Measurements from ENCODE around the gene PPP1R2.
A peak's percentile ranks its signal among the peaks of the same experiment; 100 is the strongest.

PPP1R2 gene

DNA sequence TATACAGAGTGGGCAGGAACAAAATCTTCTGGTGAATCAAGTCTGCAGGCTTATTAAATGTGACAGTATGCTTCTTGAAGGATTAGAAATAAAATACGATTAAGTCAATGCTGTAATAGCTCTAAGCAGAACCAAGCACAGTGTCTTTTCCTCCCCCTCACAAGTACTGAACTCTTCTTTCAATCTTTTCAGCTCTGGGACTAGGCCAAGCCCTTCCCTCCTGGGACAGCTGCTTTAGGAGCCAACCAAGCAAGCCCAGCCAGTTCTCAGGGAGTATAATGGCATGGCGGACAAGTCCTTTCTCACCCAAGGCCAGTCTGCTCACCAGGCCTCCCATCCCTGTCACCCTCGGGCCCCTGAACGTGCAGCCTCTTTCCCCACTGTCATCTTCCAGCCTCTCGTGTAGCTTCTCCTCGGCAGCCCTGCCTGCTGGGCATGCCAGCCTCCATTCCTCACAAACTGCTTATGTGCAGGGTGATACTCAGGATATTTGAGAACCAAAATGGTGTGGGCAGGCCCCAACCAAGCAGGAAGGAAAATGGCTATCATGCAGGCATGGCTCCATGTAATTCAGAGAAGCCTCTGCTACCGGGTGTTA is 8.4 kb upstream of the PPP1R2 start:
- peaks cover 12% of the 10 kb centered on the region for H3K4me1 ChIP-seq (ENCODE audit: control insufficient read depth, low read length)
- no peaks in the 10 kb centered on the region for H3F3A ChIP-seq (ENCODE audit: control insufficient read depth, insufficient read depth)
- H3K9me3 ChIP-seq (ENCODE audit: control insufficient read depth, insufficient read depth, low read length) = no peaks in the 10 kb centered on the region
- H3K27ac ChIP-seq (ENCODE audit: low read depth, low read length) = no peak overlapping the region
- H3K9me2 ChIP-seq (replicated peaks; ENCODE audit: control insufficient read depth, low read length) = no peaks in the 10 kb centered on the region
- no peaks in the 10 kb centered on the region for H4K20me1 ChIP-seq (ENCODE audit: control insufficient read depth, insufficient read depth, low read depth, low read length)
- H3K36me3 ChIP-seq (ENCODE audit: control insufficient read depth, low read length) = no peaks in the 10 kb centered on the region
- H3K79me2 ChIP-seq (ENCODE audit: control insufficient read depth, low read length) = no peaks in the 10 kb centered on the region
- no peak overlapping the region for H3K4me2 ChIP-seq (ENCODE audit: low read length)
- no peak overlapping the region for H3K4me3 ChIP-seq (ENCODE audit: low read length)
- TF ChIP-seq, protein P1, sequence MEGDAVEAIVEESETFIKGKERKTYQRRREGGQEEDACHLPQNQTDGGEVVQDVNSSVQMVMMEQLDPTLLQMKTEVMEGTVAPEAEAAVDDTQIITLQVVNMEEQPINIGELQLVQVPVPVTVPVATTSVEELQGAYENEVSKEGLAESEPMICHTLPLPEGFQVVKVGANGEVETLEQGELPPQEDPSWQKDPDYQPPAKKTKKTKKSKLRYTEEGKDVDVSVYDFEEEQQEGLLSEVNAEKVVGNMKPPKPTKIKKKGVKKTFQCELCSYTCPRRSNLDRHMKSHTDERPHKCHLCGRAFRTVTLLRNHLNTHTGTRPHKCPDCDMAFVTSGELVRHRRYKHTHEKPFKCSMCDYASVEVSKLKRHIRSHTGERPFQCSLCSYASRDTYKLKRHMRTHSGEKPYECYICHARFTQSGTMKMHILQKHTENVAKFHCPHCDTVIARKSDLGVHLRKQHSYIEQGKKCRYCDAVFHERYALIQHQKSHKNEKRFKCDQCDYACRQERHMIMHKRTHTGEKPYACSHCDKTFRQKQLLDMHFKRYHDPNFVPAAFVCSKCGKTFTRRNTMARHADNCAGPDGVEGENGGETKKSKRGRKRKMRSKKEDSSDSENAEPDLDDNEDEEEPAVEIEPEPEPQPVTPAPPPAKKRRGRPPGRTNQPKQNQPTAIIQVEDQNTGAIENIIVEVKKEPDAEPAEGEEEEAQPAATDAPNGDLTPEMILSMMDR (IDR thresholded peaks at IDR 0.05; ENCODE audit: low read depth, low read length, poor library complexity, severe bottlenecking) = no peak
- no peak for TF ChIP-seq EZH2phosphoT487 (IDR thresholded peaks at IDR 0.05; ENCODE audit: borderline replicate concordance, low read length)
- H3K27me3 ChIP-seq (ENCODE audit: control insufficient read depth, low read length) = peaks cover 8% of the 10 kb centered on the region

DNA sequence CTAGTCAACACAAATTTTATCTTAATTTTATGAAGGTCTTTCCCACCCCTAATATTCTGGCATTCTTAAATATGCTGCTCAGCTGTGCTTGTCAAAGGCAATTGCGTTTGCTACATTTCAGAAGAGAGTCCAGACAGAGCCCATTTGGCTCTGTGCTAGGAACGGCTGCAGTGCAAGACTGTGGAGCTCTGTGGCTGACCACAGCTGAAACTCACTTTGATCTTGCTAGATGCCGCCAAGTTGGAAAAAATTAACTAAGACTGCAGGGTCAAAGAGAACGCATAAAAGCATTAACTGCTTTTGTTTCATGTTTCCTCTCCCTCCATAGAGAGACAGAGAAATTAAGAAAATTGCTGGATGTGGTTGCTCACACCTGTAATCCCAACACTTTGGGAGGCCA is 7.6 kb upstream of the PPP1R2 start:
- no peak for TF ChIP-seq EZH2phosphoT487 (IDR thresholded peaks at IDR 0.05; ENCODE audit: borderline replicate concordance, low read length)
- TF ChIP-seq, protein P1 (IDR thresholded peaks at IDR 0.05; ENCODE audit: low read depth, low read length, poor library complexity, severe bottlenecking) = no peak
- no peaks in the 10 kb centered on the region for H3K36me3 ChIP-seq (ENCODE audit: control insufficient read depth, low read length)
- H3K4me2 ChIP-seq (ENCODE audit: low read length) = no peak overlapping the region
- no peaks in the 10 kb centered on the region for H4K20me1 ChIP-seq (ENCODE audit: control insufficient read depth, insufficient read depth, low read depth, low read length)
- no peaks in the 10 kb centered on the region for H3K9me2 ChIP-seq (replicated peaks; ENCODE audit: control insufficient read depth, low read length)
- H3K27ac ChIP-seq (ENCODE audit: low read depth, low read length) = no peak overlapping the region
- no peaks in the 10 kb centered on the region for H3F3A ChIP-seq (ENCODE audit: control insufficient read depth, insufficient read depth)
- no peaks in the 10 kb centered on the region for H3K79me2 ChIP-seq (ENCODE audit: control insufficient read depth, low read length)
- H3K4me3 ChIP-seq (ENCODE audit: low read length) = no peak overlapping the region
- peaks cover 9% of the 10 kb centered on the region for H3K27me3 ChIP-seq (ENCODE audit: control insufficient read depth, low read length)
- H3K9me3 ChIP-seq (ENCODE audit: control insufficient read depth, insufficient read depth, low read length) = no peaks in the 10 kb centered on the region
- H3K4me1 ChIP-seq (ENCODE audit: control insufficient read depth, low read length) = peaks cover 14% of the 10 kb centered on the region

DNA sequence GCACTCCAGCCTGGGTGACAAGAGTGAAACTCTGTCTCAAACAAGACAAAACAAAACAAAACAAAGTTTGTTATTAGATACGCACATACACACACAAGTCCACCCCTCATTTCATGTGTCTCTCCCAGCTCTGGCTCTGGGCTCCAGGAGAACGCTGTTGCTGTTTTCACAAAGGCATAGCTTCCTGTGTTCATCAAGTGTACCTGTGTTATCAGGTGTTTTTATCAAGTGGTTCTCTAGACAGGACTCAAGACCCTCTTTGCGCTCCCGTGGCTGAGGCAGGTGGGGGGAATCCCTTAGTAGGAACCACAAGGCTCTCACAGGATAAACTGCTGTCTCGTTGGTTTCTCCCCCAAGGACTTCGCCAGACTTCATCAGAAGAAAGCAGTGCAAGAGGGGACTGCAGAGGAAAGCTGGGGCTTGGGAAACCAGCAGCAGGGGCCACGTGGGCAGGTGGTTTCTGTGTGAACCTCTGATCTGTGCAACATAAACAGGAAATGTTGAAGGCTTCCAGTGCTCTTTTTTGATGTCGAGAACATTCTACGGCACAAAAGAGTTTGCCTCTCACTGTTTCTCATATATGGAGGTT is 6.9 kb upstream of the PPP1R2 start:
- Histone ChIP-seq H3K4me2 (ENCODE audit: low read length) (peak overlapping the region; percentile 43; the same call in 1 of the 2 replicates), H3K27ac (ENCODE audit: low read depth, low read length) (no peak overlapping the region), H3K27me3 (ENCODE audit: control insufficient read depth, low read length) (peaks cover 10% of the 10 kb centered on the region), H3K9me2 (replicated peaks; ENCODE audit: control insufficient read depth, low read length) (no peaks in the 10 kb centered on the region), H3F3A (ENCODE audit: control insufficient read depth, insufficient read depth) (no peaks in the 10 kb centered on the region), H3K79me2 (ENCODE audit: control insufficient read depth, low read length) (no peaks in the 10 kb centered on the region), H3K9me3 (ENCODE audit: control insufficient read depth, insufficient read depth, low read length) (no peaks in the 10 kb centered on the region), H4K20me1 (ENCODE audit: control insufficient read depth, insufficient read depth, low read depth, low read length) (no peaks in the 10 kb centered on the region), H3K4me1 (ENCODE audit: control insufficient read depth, low read length) (peaks cover 15% of the 10 kb centered on the region), H3K4me3 (ENCODE audit: low read length) (no peak overlapping the region), H3K36me3 (ENCODE audit: control insufficient read depth, low read length) (no peaks in the 10 kb centered on the region)
- TF ChIP-seq EZH2phosphoT487 (IDR thresholded peaks at IDR 0.05; ENCODE audit: borderline replicate concordance, low read length) = no peak
- TF ChIP-seq, protein P1 (IDR thresholded peaks at IDR 0.05; ENCODE audit: low read depth, low read length, poor library complexity, severe bottlenecking) = no peak
